Fibroblast of mammary gland (primary cell): ENCODE results near the gene PLXNB2.

Experiments
- DNase-seq: peaks from one replicate; pipeline ENCODE4 v3.0.0-alpha.2; 2010; ENCODE audit warnings: low read depth
- H3K4me3 ChIP-seq: 2 replicates; pipeline ENCODE4 v1.5.1; 2011; ENCODE audit warnings: low read depth, mild to moderate bottlenecking, low read length, moderate library complexity; ENCODE audit not compliant: control insufficient read depth
- TF ChIP-seq, protein P1 (sequence below): conservative IDR thresholded peaks from 2 replicates; pipeline ENCODE4 v1.5.1; 2011; ENCODE audit warnings: low read depth, low read length, inconsistent platforms; ENCODE audit not compliant: control insufficient read depth, insufficient read depth

The PLXNB2 gene

DNA sequence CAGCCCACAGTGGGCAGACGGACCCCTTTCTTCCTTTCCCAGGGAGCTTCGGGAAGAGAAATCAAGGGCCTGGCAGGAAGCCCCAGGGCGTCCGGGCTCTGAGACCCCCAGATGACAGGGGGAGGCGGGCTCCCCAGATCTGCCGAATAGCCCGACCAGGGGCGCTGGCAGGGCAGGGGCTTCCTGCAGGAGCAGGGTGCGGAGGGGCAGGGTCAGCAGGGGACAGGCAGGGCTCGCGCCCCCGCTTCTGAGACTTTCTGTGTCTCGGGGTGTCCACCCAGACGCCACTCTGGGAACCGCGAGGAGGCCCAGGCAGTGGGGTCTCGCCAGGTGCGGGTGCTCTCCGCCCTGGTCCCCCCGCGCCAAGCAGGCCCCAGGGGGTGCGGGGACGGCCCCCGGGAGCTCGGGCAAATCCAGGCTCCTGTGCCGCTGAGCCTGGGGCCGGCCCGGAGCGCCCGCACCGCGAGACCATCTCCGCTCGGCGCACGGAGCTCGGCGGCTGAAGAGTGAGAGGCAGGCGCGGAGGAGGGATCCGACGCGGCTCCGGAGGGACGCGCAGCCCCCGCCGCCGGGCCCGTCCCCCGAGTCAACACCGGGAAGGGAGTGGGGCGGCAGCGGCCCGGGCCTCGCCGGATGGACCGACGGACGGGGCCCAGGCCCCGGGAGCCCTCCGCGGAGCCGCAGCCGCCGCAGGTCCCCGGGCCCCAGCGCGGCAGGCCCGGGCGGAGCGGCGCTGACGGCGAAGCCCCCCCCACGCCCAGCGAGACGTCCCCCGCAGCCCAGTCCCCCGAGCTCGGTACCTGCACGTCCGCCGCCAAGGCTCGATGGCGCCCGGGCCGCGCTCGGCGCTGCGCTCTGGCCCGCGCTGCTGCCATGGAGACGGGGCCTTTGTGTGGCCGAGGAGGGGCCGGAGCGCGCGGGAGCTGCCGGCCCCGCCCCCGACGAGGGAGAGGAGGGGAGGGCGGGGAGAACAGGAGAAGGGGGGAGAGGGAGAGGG, at the start of gene PLXNB2:
TSS of gene PLXNB2 (minus strand) at position 894 of the 997 bp plus-strand sequence. CDS start 17,062 bp downstream, outside the sequence.
- DNase-seq = peak; percentile 74
- TF ChIP-seq, protein P1, sequence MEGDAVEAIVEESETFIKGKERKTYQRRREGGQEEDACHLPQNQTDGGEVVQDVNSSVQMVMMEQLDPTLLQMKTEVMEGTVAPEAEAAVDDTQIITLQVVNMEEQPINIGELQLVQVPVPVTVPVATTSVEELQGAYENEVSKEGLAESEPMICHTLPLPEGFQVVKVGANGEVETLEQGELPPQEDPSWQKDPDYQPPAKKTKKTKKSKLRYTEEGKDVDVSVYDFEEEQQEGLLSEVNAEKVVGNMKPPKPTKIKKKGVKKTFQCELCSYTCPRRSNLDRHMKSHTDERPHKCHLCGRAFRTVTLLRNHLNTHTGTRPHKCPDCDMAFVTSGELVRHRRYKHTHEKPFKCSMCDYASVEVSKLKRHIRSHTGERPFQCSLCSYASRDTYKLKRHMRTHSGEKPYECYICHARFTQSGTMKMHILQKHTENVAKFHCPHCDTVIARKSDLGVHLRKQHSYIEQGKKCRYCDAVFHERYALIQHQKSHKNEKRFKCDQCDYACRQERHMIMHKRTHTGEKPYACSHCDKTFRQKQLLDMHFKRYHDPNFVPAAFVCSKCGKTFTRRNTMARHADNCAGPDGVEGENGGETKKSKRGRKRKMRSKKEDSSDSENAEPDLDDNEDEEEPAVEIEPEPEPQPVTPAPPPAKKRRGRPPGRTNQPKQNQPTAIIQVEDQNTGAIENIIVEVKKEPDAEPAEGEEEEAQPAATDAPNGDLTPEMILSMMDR = no peak
- H3K4me3 ChIP-seq = peak within 1 kb of the TSS; percentile 77

DNA sequence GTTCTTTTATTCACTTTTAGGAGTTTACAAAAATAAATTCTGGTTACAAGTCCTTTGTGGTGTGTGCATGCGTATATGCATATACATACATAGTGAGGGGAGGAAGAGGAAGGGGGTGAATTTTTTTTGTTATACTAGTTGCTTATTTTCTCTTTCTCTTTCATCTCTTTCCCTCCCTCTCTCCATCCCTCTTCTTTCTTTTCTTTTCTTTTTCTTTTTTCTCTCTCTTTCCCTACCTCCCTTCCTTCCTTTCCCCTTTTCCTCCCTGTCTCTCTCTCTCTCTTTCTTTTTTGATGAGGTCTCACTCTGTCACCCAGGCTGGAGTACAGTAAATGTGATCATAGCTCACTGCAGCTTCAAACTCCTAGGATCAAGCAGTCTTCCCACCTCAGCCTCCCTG, 49.8 kb upstream of the PLXNB2 start:
- no peak for DNase-seq
- TF ChIP-seq, protein P1 = no peak
- H3K4me3 ChIP-seq = no peak overlapping the region

DNA sequence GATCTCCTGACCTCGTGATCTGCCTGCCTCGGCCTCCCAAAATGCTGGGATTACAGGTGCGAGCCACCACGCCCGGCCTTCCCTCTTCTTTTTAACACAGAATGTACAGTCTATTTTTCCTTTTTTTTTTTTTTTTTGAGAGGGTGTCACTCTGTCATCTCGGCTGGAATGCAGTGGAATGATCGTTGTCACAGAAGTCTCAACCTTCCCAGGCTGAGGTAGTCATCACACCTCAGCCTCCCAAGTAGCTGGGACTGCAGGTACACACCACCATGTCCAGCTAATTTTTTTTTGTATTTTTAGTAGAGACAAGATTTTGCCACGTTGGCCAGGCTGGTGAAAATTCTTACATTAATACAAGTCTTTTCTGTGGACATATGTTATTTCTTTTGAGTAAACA, 48.7 kb upstream of the PLXNB2 start:
- no peak overlapping the region for H3K4me3 ChIP-seq
- TF ChIP-seq, protein P1 = no peak
- no peak for DNase-seq

GRCh38 chr22:50348058-50348457, 40.6 kb upstream of the PLXNB2 start:
- H3K4me3 ChIP-seq = no peak overlapping the region
- TF ChIP-seq, protein P1 = no peak
- DNase-seq = no peak

DNA sequence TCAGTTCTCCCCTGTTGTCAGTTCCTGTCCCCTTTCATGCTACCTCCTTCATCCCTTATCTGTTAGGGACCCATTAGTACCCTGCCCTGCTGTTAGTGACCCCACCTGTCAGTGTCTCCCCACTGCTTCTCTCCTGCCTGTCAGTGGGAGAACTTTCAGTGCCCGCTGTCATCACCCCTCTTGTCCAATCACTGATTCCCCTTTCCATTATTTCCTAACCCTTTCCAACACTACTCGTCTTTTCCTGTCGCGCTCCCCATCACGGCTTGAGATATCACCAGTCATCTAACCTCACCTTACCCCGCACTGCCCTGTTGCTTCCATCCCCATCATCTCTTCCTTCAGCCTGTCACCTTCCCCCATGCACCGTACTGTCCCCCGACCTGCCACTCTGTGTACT, 39.7 kb upstream of the PLXNB2 start:
- DNase-seq = no peak
- H3K4me3 ChIP-seq = no peak overlapping the region
- TF ChIP-seq, protein P1 = no peak

- H3K4me3 ChIP-seq = no peak overlapping the region
- TF ChIP-seq, protein P1 = no peak
- DNase-seq = no peak
Observed at GRCh38 chr22:50346470-50346869, 39.0 kb upstream of the PLXNB2 start.
